K562 (cell line): ENCODE measurements around the gene TNFRSF18. TPM values are rescaled to one million over a fixed set of nuclear protein-coding genes. Genes with fewer than 3 reads are reported as not detected.
A peak's percentile ranks its signal among the peaks of the same experiment; 100 is the strongest.

ENCODE experiments used
- ATAC-seq: fragments of 200-7000 bp; cut with Tn5 transposase; 3 replicates; pipeline ENCODE4 v1.9.1; 2020; ENCODE audit warnings: moderate library complexity
- BruUV-seq: library from RNA; stranded (reverse); fragments of 400-500 nt; replicated peaks from 2 replicates; lab custom pipeline; 2021; lab: Mats Ljungman, UMichigan
- CTCF ChIA-PET: fragments of 300-600 bp; formaldehyde crosslinking; extraction: SDS; loops from one replicate; lab custom pipeline; 2021; ENCODE audit warnings: low intra/inter-chr PET ratio; lab: Yijun Ruan, JAX
- POLR2A ChIA-PET: fragments of 300-600, 350-650 bp; sonication (Branson Sonifier 250); formaldehyde crosslinking; extraction: SDS; loops from one replicate; lab custom pipeline; 2021; ENCODE audit warnings: antibody characterized with exemption, inconsistent platforms; lab: Yijun Ruan, JAX
- DNase-seq, 4 experiments: peaks; one replicate each; pipeline versions ENCODE4 v3.0.0 to v3.0.0-alpha.2; 2011 to 2018; ENCODE audit warnings: low spot score in 3 of 4, mixed read lengths in 3 of 4; ENCODE audit errors: extremely low read depth in 1 of 4
- FAIRE-seq: peaks from 2 replicates; lab custom pipeline; 2011; peaks lifted over from hg19 to GRCh38; lab: Jason Lieb, UNC
- H2AFZ ChIP-seq: 2 replicates; pipeline ENCODE4 v1.6.0; 2011; ENCODE audit warnings: low read depth, low read length, control low read depth, inconsistent platforms
- H3K27ac ChIP-seq: fragments of 200-600 bp; 3 replicates; pipeline ENCODE4 v1.8.0; 2011; ENCODE audit warnings: low read depth, mild to moderate bottlenecking, control low read depth, inconsistent platforms, low read length, moderate library complexity, mixed read lengths; ENCODE audit errors: extremely low read depth
- H3K27me3 ChIP-seq, 2 experiments: fragments of 300-600 bp in 1 of 2; 2 replicates in 1 of 2; 3 replicates in 1 of 2; pipeline versions ENCODE4 v1.6.0 to v1.8.0; 2011; ENCODE audit warnings: inconsistent platforms in 2 of 2, low read length in 2 of 2, mild to moderate bottlenecking in 1 of 2, mixed read lengths in 1 of 2, moderate library complexity in 1 of 2; ENCODE audit not compliant: control insufficient read depth in 2 of 2, insufficient read depth in 2 of 2
- H3K36me3 ChIP-seq: fragments of 300-600 bp; 3 replicates; pipeline ENCODE4 v1.8.0; 2011; ENCODE audit warnings: mild to moderate bottlenecking, low read length, inconsistent platforms; ENCODE audit not compliant: control insufficient read depth, insufficient read depth
- H3K4me1 ChIP-seq, 2 experiments: fragments of 200-600 bp in 1 of 2; replicated peaks in 1 of 2; 2 replicates in 1 of 2; 3 replicates in 1 of 2; pipeline versions ENCODE4 v1.5.1 to v1.8.0; 2011; ENCODE audit warnings: inconsistent platforms in 2 of 2, low read length in 2 of 2, mild to moderate bottlenecking in 1 of 2, mixed read lengths in 1 of 2, moderate library complexity in 1 of 2; ENCODE audit not compliant: control insufficient read depth in 2 of 2, insufficient read depth in 2 of 2
- H3K4me2 ChIP-seq: 2 replicates; pipeline ENCODE4 v1.6.1; 2011; ENCODE audit warnings: low read length, control low read depth, inconsistent platforms, mixed read lengths; ENCODE audit not compliant: insufficient read depth
- H3K4me3 ChIP-seq: fragments of 200-600 bp; sonication (generic), shearing (Covaris generic); 2 replicates; pipeline ENCODE4 v1.5.1; 2016; ENCODE audit warnings: control low read depth, inconsistent platforms
- H3K79me2 ChIP-seq: fragments of 200-600 bp; 3 replicates; pipeline ENCODE4 v1.8.0; 2011; ENCODE audit warnings: low read length, inconsistent platforms; ENCODE audit not compliant: control insufficient read depth, insufficient read depth
- H3K9ac ChIP-seq, 2 experiments: 2 replicates each; pipeline versions ENCODE4 v1.6.0 to v1.6.1; 2011; ENCODE audit warnings: low read depth in 2 of 2, low read length in 2 of 2, control low read depth in 1 of 2, inconsistent platforms in 1 of 2, mild to moderate bottlenecking in 1 of 2, mixed read lengths in 1 of 2; ENCODE audit not compliant: insufficient read depth in 1 of 2
- H3K9me1 ChIP-seq: one replicate; pipeline ENCODE4 v1.6.0; 2011; ENCODE audit warnings: inconsistent platforms, mild to moderate bottlenecking, low read length, moderate library complexity; ENCODE audit not compliant: control insufficient read depth, insufficient read depth
- H3K9me3 ChIP-seq: replicated peaks from 2 replicates; pipeline ENCODE4 v1.5.1; 2011; ENCODE audit warnings: low read depth, low read length, inconsistent platforms; ENCODE audit not compliant: control insufficient read depth, insufficient read depth
- H4K20me1 ChIP-seq: replicated peaks from 2 replicates; pipeline ENCODE4 v1.6.1; 2011; ENCODE audit warnings: low read length, inconsistent platforms, mixed read lengths; ENCODE audit not compliant: control insufficient read depth, insufficient read depth
- CTCF ChIP-seq, 3 experiments: IDR thresholded peaks in 2 of 3; conservative IDR thresholded peaks in 1 of 3; 2 replicates each; pipeline ENCODE4 v1.5.1; 2011 to 2012; ENCODE audit warnings: low read length in 3 of 3, mild to moderate bottlenecking in 3 of 3, control low read depth in 2 of 3, improper control_type of control experiment in 1 of 3, inconsistent platforms in 1 of 3, low read depth in 1 of 3, mixed read lengths in 1 of 3, moderate library complexity in 1 of 3; ENCODE audit not compliant: insufficient read depth in 2 of 3
- SAP30 ChIP-seq: fragments of 200-600 bp; sonication (generic); IDR thresholded peaks from 2 replicates; pipeline ENCODE4 v1.6.1; 2012; ENCODE audit warnings: borderline replicate concordance, low read depth, mild to moderate bottlenecking, moderate library complexity, low read length, control low read depth, inconsistent platforms; ENCODE audit not compliant: insufficient read depth, poor library complexity, severe bottlenecking
- TFAP4 ChIP-seq: sonication (generic); formaldehyde crosslinking; IDR thresholded peaks from 2 replicates; pipeline ENCODE4 v1.8.0; 2022; ENCODE audit warnings: missing genetic modification reagents, mild to moderate bottlenecking, moderate library complexity, borderline replicate concordance
- ZBTB33 ChIP-seq: sonication (generic); formaldehyde crosslinking; IDR thresholded peaks from 2 replicates; pipeline ENCODE4 v1.8.1; 2023; ENCODE audit warnings: mild to moderate bottlenecking, missing genetic modification reagents
- ZBTB7A ChIP-seq: IDR thresholded peaks from 2 replicates; pipeline ENCODE4 v1.6.1; 2011; ENCODE audit warnings: low read depth, mild to moderate bottlenecking, low read length, moderate library complexity, borderline replicate concordance; ENCODE audit not compliant: control insufficient read depth
- ZNF639 ChIP-seq, 2 experiments: fragments of 200-800 bp in 1 of 2; sonication (Bioruptor generic) in 1 of 2; sonication (generic) in 1 of 2; formaldehyde crosslinking in 1 of 2; IDR thresholded peaks in 1 of 2; conservative IDR thresholded peaks in 1 of 2; 2 replicates each; pipeline versions ENCODE4 v1.5.0 to v1.6.1; 2016 to 2020; ENCODE audit warnings: missing compliant biosample characterization in 1 of 2, missing genetic modification characterization in 1 of 2, missing genetic modification reagents in 1 of 2
- WGBS: fragments of 100-300 bp; shearing (Covaris generic); methylation state at CpG from one replicate; pipeline ENCODE4 v1.1.6; 2016; ENCODE audit warnings: low coverage, mixed read lengths; ENCODE audit not compliant: insufficient coverage; ENCODE audit errors: missing lambda C conversion rate; 5-methylcytosine and 5-hydroxymethylcytosine counted together
- in situ Hi-C: fragments of 300-500 bp; cut with MboI; formaldehyde crosslinking; loops from 4 replicates; pipeline ENCODE4 v1.15.0; 2018; ENCODE audit warnings: inconsistent platforms, mixed read lengths
- intact Hi-C: fragments of 100-400 bp; cut with micrococcal nuclease; formaldehyde crosslinking; loops from 2 replicates; pipeline ENCODE4 v1.14.2; 2022
- polyA plus RNA-seq, 8 experiments: library from polyadenylated mRNA; depleted of rRNA in 4 of 8; stranded (reverse) in 5 of 8; unstranded in 3 of 8; fragments of >200 nt; fragmentation: Nextera tagmentation in 2 of 8; fragmentation: Illumina TruSeq in 1 of 8; extraction: Ambion mirVana in 2 of 8; extraction: Trizol in 1 of 8; gene quantifications; 2 replicates each; pipeline versions ENCODE4 v1.2.1 to v1.2.3, GENCODE V29; 2011 to 2014; ENCODE audit warnings: inconsistent platforms in 1 of 8, missing spikeins in 1 of 8
- total RNA-seq, 7 experiments: library from RNA; depleted of rRNA in 6 of 7; stranded (reverse); fragments of >200 nt in 6 of 7; fragmentation: Illumina TruSeq in 2 of 7; extraction: Trizol in 2 of 7; gene quantifications; 2 replicates each; pipeline versions ENCODE4 v1.2.1 to v1.2.3, GENCODE V29; 2011 to 2021; ENCODE audit warnings: low replicate concordance in 1 of 7

The TNFRSF18 gene
- total and polyA plus RNA-seq, 9 of the 15 experiments (the other 6 are each of a cell fraction or from before 2014, with no cell fraction given): 0.24 to 0.27 TPM; not detected in 7

- H3K36me3 ChIP-seq: no peaks in the 10 kb centered on the region
- ATAC-seq (no peak), DNase-seq (peak in 1 of 4 experiments; percentile 55), FAIRE-seq (no peak)
- H4K20me1 ChIP-seq: no peaks in the 10 kb centered on the region
- ChIA-PET CTCF (interaction anchor here (0.5 kb wide), 1 partner anchor 16 kb away, joined by 3 read pairs; no protein-coding TSS in a partner anchor), POLR2A (no interaction called here)
- no peak overlapping the region for H3K4me3 ChIP-seq
- no peak overlapping the region for H2AFZ ChIP-seq
- BruUV-seq: no TSS peak
- H3K9ac ChIP-seq: no peak overlapping the region
- no peak overlapping the region for H3K27ac ChIP-seq
- no peaks in the 10 kb centered on the region for H3K9me1 ChIP-seq
- H3K79me2 ChIP-seq: no peaks in the 10 kb centered on the region
- in situ Hi-C loops (no loop called here), intact Hi-C loops (no loop called here)
- no peak overlapping the region for H3K4me2 ChIP-seq
- no peaks in the 10 kb centered on the region for H3K9me3 ChIP-seq
- WGBS: 80% methylated on average over 20 of the region's 23 CpGs
- peaks cover 0 to 70% of the 10 kb centered on the region in 2 experiments; a peak in 3 of 5 replicates for H3K4me1 ChIP-seq
- TF ChIP-seq CTCF (IDR thresholded peaks at IDR 0.05 in 2 of 3, conservative IDR thresholded peaks at IDR 0.05 in 1 of 3; ENCODE audit: insufficient read depth in 2 of 3, low read depth in 1 of 3, low read length in 3 of 3) (0 out of 6 replicates have a peak, but pooled peaks of 1 of the 3 experiments have one; percentile 4), TFAP4 (CRISPR knock-in tag) (no peak), ZBTB33 (CRISPR knock-in tag) (peak; percentile 74; the same call in 1 of the 2 replicates), ZBTB7A (peak; percentile 58; the same call in 1 of the 2 replicates), SAP30 (no peak), ZNF639 (CRISPR knock-in tag; conservative IDR thresholded peaks at IDR 0.05 in 1 of 2, IDR thresholded peaks at IDR 0.05 in 1 of 2) (0 out of 4 replicates have a peak, but pooled peaks of 1 of the 2 experiments have one; percentile 5)
- H3K27me3 ChIP-seq: no peaks in the 10 kb centered on the region
Measured at GRCh38 chr1:1245178-1245816, 38.9 kb upstream of the TNFRSF18 start.
